Stomach (tissue), 9 donors: ENCODE measurements around the gene SLC22A4. TPM values are rescaled to one million over a fixed set of nuclear protein-coding genes. Genes with fewer than 3 reads are reported as not detected.
A peak's percentile ranks its signal among the peaks of the same experiment; 100 is the strongest.

Experiments
- DNase-seq, 2 donors: peaks; one replicate each; pipeline versions ENCODE4 v3.0.0 to v3.0.0-alpha.2; 2013 to 2019
- H3K27ac ChIP-seq, 5 donors: fragments of 200-600 bp in 4 of 5; sonication (generic) in 4 of 5; one replicate each; pipeline ENCODE4 v1.5.1; 2013 to 2019; ENCODE audit warnings: mild to moderate bottlenecking in 1 of 5, moderate library complexity in 1 of 5
- H3K27me3 ChIP-seq, 3 donors: fragments of 200-600 bp; sonication (generic); one replicate each; pipeline ENCODE4 v1.5.1; 2017 to 2019; ENCODE audit warnings: mixed run types in 1 of 3
- H3K36me3 ChIP-seq, 4 donors: fragments of 200-600 bp; sonication (generic); 1 replicate in 3 of 4; 2 replicates in 1 of 4; pipeline ENCODE4 v1.5.1; 2016 to 2019
- H3K4me1 ChIP-seq, 4 donors: fragments of 200-600 bp; sonication (generic); one replicate each; pipeline ENCODE4 v1.5.1; 2016 to 2019
- H3K4me3 ChIP-seq, 4 donors: fragments of 200-600 bp; sonication (generic) in 3 of 4; one replicate each; pipeline ENCODE4 v1.5.1; 2016 to 2019; ENCODE audit warnings: mild to moderate bottlenecking in 1 of 4
- H3K9me3 ChIP-seq, 4 donors: fragments of 200-600 bp; sonication (generic); one replicate each; pipeline ENCODE4 v1.5.1; 2016 to 2019
- EP300 ChIP-seq: sonication (generic); formaldehyde crosslinking; IDR thresholded peaks from one replicate; pipeline ENCODE4 v1.6.1; 2017; ENCODE audit warnings: antibody characterized with exemption
- POLR2A ChIP-seq, 4 donors: fragments of 450-650 bp; IDR thresholded peaks; one replicate each; pipeline ENCODE4 v1.6.1; 2016; ENCODE audit warnings: antibody characterized with exemption in 4 of 4, control low read depth in 2 of 4, mild to moderate bottlenecking in 1 of 4, moderate library complexity in 1 of 4
- POLR2AphosphoS5 ChIP-seq, 3 donors: sonication (generic); formaldehyde crosslinking; IDR thresholded peaks; one replicate each; pipeline ENCODE4 v1.6.1; 2016; ENCODE audit warnings: antibody characterized with exemption in 3 of 3
- WGBS, 5 donors: extraction: QIAGEN DNeasy Blood & Tissue Kit in 3 of 5; methylation state at CpG; one replicate each; pipeline versions ENCODE4 v1.1.5 to v1.1.7; 2013 to 2018; 5-methylcytosine and 5-hydroxymethylcytosine counted together
- intact Hi-C: fragments of 100-400 bp; cut with DNase I; formaldehyde crosslinking; loops from one replicate; pipeline ENCODE4 v1.15.1; 2023; ENCODE audit warnings: low total_unique reads
- polyA plus RNA-seq, 3 donors: library from polyadenylated mRNA; stranded (reverse); fragments of 200-250 nt; gene quantifications; one replicate each; pipeline ENCODE4 v1.2.3, GENCODE V29; 2013
- total RNA-seq, 5 donors: library from RNA; depleted of rRNA; stranded (reverse); fragments of >200 nt; gene quantifications; one replicate each; pipeline versions ENCODE4 v1.1.0 to v1.2.3, GENCODE V29; 2014 to 2016
- TF ChIP-seq, protein P1 (sequence below), 7 experiments: fragments of 450-650 bp in 4 of 7; fragments of 200-600 bp in 3 of 7; sonication (generic) in 3 of 7; IDR thresholded peaks; one replicate each; pipeline ENCODE4 v1.5.1; 2016 to 2019; ENCODE audit warnings: antibody characterized with exemption in 7 of 7, control low read depth in 2 of 7, mild to moderate bottlenecking in 1 of 7
- donor health status: healthy with polysubstance abuse.
- donor health status: Bipolar disorder and iron deficiency.
- donor health status: healthy.

The SLC22A4 gene
- total and polyA plus RNA-seq, 8 donors = 0.31 to 24.5 (median 0.53) TPM; not detected in 2

DNA sequence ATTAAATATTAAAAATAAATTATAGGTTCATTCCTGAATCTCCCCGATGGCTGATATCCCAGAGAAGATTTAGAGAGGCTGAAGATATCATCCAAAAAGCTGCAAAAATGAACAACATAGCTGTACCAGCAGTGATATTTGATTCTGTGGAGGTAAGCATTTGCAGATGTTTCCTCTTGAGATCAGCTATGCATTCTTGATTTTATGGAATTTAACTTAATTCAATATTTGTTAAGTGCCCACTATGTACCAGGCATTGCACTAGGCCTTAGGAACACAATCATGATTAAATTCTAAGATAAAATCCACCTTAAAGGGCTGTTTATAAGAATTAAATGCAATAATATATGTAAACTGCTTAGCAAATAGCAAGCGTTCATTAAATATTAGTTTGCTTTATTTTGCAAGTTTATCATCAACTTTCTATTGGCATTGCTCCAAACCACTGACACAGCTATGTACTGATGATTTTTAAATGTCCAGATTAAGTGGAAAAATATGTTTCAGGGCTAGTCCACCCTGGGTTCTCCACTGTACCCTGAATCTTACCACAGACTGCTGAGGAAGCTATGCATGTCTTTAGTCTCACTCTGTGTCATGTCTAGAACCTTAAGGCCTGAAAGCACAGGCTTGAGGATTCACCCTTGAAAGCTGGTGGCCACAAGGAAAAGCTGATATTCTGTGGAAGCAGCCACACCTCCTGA is 33.2 kb downstream of the SLC22A4 start:
- peak in 1 of 2 donors; percentile 24 for DNase-seq
- intact Hi-C loops = no loop called here
- no peaks in the 10 kb centered on the region for H3K27me3 ChIP-seq
- no peaks in the 10 kb centered on the region for H3K9me3 ChIP-seq
- no peak overlapping the region for H3K4me3 ChIP-seq
- TF ChIP-seq, protein P1, sequence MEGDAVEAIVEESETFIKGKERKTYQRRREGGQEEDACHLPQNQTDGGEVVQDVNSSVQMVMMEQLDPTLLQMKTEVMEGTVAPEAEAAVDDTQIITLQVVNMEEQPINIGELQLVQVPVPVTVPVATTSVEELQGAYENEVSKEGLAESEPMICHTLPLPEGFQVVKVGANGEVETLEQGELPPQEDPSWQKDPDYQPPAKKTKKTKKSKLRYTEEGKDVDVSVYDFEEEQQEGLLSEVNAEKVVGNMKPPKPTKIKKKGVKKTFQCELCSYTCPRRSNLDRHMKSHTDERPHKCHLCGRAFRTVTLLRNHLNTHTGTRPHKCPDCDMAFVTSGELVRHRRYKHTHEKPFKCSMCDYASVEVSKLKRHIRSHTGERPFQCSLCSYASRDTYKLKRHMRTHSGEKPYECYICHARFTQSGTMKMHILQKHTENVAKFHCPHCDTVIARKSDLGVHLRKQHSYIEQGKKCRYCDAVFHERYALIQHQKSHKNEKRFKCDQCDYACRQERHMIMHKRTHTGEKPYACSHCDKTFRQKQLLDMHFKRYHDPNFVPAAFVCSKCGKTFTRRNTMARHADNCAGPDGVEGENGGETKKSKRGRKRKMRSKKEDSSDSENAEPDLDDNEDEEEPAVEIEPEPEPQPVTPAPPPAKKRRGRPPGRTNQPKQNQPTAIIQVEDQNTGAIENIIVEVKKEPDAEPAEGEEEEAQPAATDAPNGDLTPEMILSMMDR (IDR thresholded peaks at IDR 0.05) = no peak
- no peak for TF ChIP-seq POLR2A (IDR thresholded peaks at IDR 0.05)
- TF ChIP-seq POLR2AphosphoS5 (IDR thresholded peaks at IDR 0.05) = no peak
- TF ChIP-seq EP300 = no peak
- 69 to 76% (median 75%) methylated on average over 2 of the region's 2 CpGs for WGBS, 5 donors
- peaks cover 0 to 5% (median 3%) of the 10 kb centered on the region in 4 donors for H3K4me1 ChIP-seq
- no peak overlapping the region for H3K27ac ChIP-seq
- H3K36me3 ChIP-seq = peaks cover 10 to 46% (median 37%) of the 10 kb centered on the region in 4 donors

DNA sequence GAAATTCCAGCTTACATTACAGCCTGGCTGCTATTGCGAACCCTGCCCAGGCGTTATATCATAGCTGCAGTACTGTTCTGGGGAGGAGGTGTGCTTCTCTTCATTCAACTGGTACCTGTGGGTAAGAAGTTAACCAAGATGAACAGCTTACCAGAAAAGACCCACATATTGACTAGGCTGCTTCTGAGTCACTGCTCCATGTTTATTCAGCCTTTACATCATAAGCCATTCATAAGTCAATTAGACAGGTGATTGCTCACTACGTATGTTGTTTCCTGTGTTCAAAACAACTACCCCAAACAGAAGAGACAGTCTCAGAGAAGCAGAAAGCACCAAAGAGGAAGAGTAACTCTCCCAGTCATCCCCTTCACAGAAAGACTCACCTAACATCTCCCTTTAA is 40.6 kb downstream of the SLC22A4 start:
- Histone ChIP-seq H3K4me1 (no peaks in the 10 kb centered on the region), H3K36me3 (peaks cover 10 to 42% (median 36%) of the 10 kb centered on the region in 4 donors), H3K9me3 (no peaks in the 10 kb centered on the region), H3K27me3 (no peaks in the 10 kb centered on the region), H3K27ac (no peak overlapping the region), H3K4me3 (no peak overlapping the region)
- 75 to 87% (median 85%) methylated on average over 3 of the region's 3 CpGs for WGBS, 5 donors
- intact Hi-C loops = no loop called here
- DNase-seq = peak in 1 of 2 donors; percentile 22
- TF ChIP-seq, protein P1 (IDR thresholded peaks at IDR 0.05) = no peak
- TF ChIP-seq POLR2A (IDR thresholded peaks at IDR 0.05) (no peak), POLR2AphosphoS5 (IDR thresholded peaks at IDR 0.05) (no peak), EP300 (no peak)

DNA sequence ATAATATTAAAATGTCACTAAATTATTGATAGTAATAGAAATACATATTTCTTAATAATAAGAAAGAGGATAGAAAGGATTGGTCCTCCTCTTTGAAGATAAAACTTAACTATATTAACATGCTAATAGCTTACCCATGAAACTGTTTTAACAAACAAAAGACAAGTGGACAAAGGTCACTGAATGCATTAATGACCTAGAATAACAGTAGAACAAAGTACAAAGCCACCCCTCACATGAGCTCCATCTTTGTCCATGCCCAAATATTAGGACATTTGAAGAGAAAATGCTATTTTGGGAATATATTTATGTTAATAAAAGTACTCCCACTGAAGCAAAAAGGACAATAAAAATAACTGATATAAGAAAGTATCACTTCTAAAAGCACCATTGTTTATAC is 41.2 kb downstream of the SLC22A4 start:
- Histone ChIP-seq H3K4me1 (no peaks in the 10 kb centered on the region), H3K27me3 (no peaks in the 10 kb centered on the region), H3K4me3 (no peak overlapping the region), H3K36me3 (peaks cover 10 to 36% (median 30%) of the 10 kb centered on the region in 4 donors), H3K9me3 (no peaks in the 10 kb centered on the region), H3K27ac (no peak overlapping the region)
- intact Hi-C loops = no loop called here
- TF ChIP-seq EP300 (no peak), POLR2AphosphoS5 (IDR thresholded peaks at IDR 0.05) (no peak), POLR2A (IDR thresholded peaks at IDR 0.05) (no peak)
- TF ChIP-seq, protein P1 (IDR thresholded peaks at IDR 0.05) = no peak
- DNase-seq = no peak

DNA sequence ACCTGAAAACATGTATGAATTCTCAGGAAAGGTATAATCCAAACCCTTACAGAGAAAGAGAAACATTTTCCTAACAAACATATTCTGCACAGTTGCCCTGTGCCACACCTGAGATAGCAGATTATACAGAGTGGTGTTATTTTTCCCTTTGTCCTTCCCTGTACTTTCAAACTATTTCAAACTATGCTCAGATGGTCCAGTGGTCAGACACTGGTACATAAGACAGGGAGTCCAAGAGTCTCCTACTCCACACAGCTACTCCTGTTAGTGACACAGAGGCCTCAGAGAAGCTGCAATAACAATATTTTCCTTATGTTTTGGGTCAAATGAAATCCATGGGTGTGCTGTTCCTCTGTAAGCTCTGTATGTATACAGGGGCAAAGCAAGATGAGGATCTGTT is 45.3 kb downstream of the SLC22A4 start:
- intact Hi-C loops = no loop called here

More for the DNA sequence above, 45.3 kb downstream of the SLC22A4 start:
- H3K36me3 ChIP-seq = peaks cover 0 to 23% (median 5%) of the 10 kb centered on the region in 4 donors
- H3K9me3 ChIP-seq = no peaks in the 10 kb centered on the region
- H3K4me1 ChIP-seq = no peaks in the 10 kb centered on the region
- no peak for TF ChIP-seq POLR2AphosphoS5 (IDR thresholded peaks at IDR 0.05)
- TF ChIP-seq, protein P1 (IDR thresholded peaks at IDR 0.05) = no peak
- no peak for TF ChIP-seq EP300
- no peak for TF ChIP-seq POLR2A (IDR thresholded peaks at IDR 0.05)
- no peaks in the 10 kb centered on the region for H3K27me3 ChIP-seq
- no peak for DNase-seq
- H3K27ac ChIP-seq = no peak overlapping the region
- H3K4me3 ChIP-seq = no peak overlapping the region
